Stimulated activated CD4-positive, alpha-beta T cell treated with anti-CD3 and anti-CD28 coated beads, TNF-alpha, amount 100 ng/mL, for 4 hours (primary cell): Measurements from ENCODE around the gene SORT1.
A peak's percentile ranks its signal among the peaks of the same experiment; 100 is the strongest.
"Not testable (repeated sequence)": the region's sequence is repeated elsewhere in the genome, so short reads cannot be mapped to it uniquely, and the experiment has no call there.

ENCODE experiments used
- DNase-seq, 3 experiments: peaks; one replicate each; pipeline ENCODE4 v3.0.0-alpha.2; 2020; ENCODE audit warnings: low read depth in 3 of 3

Gene SORT1

GRCh38 chr1:109296782-109297181, 100.9 kb downstream of the SORT1 start:
- no peak for DNase-seq

GRCh38 chr1:109295712-109296415, 101.9 kb downstream of the SORT1 start:
- DNase-seq = no peak

GRCh38 chr1:109294481-109294880, 103.2 kb downstream of the SORT1 start:
- no peak for DNase-seq

GRCh38 chr1:109293026-109293425, 104.7 kb downstream of the SORT1 start:
- no peak for DNase-seq

- DNase-seq = no peak
These were observed 105.4 kb downstream of the SORT1 start for GRCh38 chr1:109292364-109292763.

- no peak for DNase-seq
These were observed 106.7 kb downstream of the SORT1 start for GRCh38 chr1:109290998-109291397.

GRCh38 chr1:109290137-109290536, 107.6 kb downstream of the SORT1 start:
- DNase-seq = no peak

- not testable (repeated sequence) for DNase-seq
These were observed 111.0 kb downstream of the SORT1 start for GRCh38 chr1:109286762-109287161.

GRCh38 chr1:109283748-109284600, 113.7 kb downstream of the SORT1 start:
- no peak for DNase-seq

- DNase-seq = peak; percentile 82 to 84 (median 83)
These were observed 114.6 kb downstream of the SORT1 start, which contains the start of gene PSRC1 for GRCh38 chr1:109282952-109283747. Gene PSRC1 (minus strand): TSS chr1:109283145.

- DNase-seq = no peak
These were observed 115.2 kb downstream of the SORT1 start for GRCh38 chr1:109282497-109282951.

GRCh38 chr1:109281680-109282496, 115.8 kb downstream of the SORT1 start:
- DNase-seq = no peak

- DNase-seq = no peak
These were observed 116.9 kb downstream of the SORT1 start for GRCh38 chr1:109280862-109281261.

GRCh38 chr1:109279615-109280278, 118.0 kb downstream of the SORT1 start:
- no peak for DNase-seq

- peak; percentile 20 to 47 (median 28) for DNase-seq
These were observed 120.1 kb downstream of the SORT1 start for GRCh38 chr1:109277434-109278204.

- DNase-seq = no peak
These were observed 121.9 kb downstream of the SORT1 start for GRCh38 chr1:109275706-109276345.

GRCh38 chr1:109274533-109275476, 122.9 kb downstream of the SORT1 start:
- DNase-seq = no peak
